ENCODE measurements around the gene ASB14.

DNA sequence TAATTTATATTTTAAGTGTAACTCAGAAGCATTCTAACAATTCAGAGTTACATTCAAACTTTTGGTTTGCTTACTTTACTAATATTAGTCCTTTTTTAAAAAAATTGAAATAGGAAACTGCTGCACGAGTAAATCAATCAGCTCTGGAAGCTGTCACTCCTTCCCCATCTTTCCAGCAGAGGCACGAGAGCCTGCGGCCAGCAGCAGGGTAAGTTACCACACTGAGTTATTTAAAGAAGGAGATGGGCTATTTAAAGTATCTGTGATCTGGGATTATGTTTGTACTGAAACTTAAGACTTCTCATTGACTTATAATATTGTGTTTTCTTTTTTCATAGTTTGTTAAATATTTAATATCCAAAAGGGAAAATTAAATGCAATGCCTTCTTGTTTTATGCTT, 35.6 kb downstream of the ASB14 start:
- TF ChIP-seq, protein P1, sequence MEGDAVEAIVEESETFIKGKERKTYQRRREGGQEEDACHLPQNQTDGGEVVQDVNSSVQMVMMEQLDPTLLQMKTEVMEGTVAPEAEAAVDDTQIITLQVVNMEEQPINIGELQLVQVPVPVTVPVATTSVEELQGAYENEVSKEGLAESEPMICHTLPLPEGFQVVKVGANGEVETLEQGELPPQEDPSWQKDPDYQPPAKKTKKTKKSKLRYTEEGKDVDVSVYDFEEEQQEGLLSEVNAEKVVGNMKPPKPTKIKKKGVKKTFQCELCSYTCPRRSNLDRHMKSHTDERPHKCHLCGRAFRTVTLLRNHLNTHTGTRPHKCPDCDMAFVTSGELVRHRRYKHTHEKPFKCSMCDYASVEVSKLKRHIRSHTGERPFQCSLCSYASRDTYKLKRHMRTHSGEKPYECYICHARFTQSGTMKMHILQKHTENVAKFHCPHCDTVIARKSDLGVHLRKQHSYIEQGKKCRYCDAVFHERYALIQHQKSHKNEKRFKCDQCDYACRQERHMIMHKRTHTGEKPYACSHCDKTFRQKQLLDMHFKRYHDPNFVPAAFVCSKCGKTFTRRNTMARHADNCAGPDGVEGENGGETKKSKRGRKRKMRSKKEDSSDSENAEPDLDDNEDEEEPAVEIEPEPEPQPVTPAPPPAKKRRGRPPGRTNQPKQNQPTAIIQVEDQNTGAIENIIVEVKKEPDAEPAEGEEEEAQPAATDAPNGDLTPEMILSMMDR (tag by site-specific recombination; IDR thresholded peaks at IDR 0.05): no peak
- TF ChIP-seq ZNF274 (IDR thresholded peaks at IDR 0.05; ENCODE audit: low read length): no peak
- no peak for TF ChIP-seq ZNF274 (tag by site-specific recombination; IDR thresholded peaks at IDR 0.05; ENCODE audit: borderline replicate concordance)
- TF ChIP-seq, protein P2, sequence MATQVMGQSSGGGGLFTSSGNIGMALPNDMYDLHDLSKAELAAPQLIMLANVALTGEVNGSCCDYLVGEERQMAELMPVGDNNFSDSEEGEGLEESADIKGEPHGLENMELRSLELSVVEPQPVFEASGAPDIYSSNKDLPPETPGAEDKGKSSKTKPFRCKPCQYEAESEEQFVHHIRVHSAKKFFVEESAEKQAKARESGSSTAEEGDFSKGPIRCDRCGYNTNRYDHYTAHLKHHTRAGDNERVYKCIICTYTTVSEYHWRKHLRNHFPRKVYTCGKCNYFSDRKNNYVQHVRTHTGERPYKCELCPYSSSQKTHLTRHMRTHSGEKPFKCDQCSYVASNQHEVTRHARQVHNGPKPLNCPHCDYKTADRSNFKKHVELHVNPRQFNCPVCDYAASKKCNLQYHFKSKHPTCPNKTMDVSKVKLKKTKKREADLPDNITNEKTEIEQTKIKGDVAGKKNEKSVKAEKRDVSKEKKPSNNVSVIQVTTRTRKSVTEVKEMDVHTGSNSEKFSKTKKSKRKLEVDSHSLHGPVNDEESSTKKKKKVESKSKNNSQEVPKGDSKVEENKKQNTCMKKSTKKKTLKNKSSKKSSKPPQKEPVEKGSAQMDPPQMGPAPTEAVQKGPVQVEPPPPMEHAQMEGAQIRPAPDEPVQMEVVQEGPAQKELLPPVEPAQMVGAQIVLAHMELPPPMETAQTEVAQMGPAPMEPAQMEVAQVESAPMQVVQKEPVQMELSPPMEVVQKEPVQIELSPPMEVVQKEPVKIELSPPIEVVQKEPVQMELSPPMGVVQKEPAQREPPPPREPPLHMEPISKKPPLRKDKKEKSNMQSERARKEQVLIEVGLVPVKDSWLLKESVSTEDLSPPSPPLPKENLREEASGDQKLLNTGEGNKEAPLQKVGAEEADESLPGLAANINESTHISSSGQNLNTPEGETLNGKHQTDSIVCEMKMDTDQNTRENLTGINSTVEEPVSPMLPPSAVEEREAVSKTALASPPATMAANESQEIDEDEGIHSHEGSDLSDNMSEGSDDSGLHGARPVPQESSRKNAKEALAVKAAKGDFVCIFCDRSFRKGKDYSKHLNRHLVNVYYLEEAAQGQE (tag by site-specific recombination; IDR thresholded peaks at IDR 0.05): no peak
- TF ChIP-seq, protein P3, sequence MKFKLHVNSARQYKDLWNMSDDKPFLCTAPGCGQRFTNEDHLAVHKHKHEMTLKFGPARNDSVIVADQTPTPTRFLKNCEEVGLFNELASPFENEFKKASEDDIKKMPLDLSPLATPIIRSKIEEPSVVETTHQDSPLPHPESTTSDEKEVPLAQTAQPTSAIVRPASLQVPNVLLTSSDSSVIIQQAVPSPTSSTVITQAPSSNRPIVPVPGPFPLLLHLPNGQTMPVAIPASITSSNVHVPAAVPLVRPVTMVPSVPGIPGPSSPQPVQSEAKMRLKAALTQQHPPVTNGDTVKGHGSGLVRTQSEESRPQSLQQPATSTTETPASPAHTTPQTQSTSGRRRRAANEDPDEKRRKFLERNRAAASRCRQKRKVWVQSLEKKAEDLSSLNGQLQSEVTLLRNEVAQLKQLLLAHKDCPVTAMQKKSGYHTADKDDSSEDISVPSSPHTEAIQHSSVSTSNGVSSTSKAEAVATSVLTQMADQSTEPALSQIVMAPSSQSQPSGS (tag by site-specific recombination; IDR thresholded peaks at IDR 0.05; ENCODE audit: low read depth): no peak
- TF ChIP-seq ZNF76 (tag by site-specific recombination; IDR thresholded peaks at IDR 0.05; ENCODE audit: borderline replicate concordance, low read depth): no peak
- TF ChIP-seq ZNF133 (tag by site-specific recombination; IDR thresholded peaks at IDR 0.05): no peak
- TF ChIP-seq ZNF529 (tag by site-specific recombination; IDR thresholded peaks at IDR 0.05; ENCODE audit: insufficient replicate concordance): no peak
- TF ChIP-seq, protein P4, sequence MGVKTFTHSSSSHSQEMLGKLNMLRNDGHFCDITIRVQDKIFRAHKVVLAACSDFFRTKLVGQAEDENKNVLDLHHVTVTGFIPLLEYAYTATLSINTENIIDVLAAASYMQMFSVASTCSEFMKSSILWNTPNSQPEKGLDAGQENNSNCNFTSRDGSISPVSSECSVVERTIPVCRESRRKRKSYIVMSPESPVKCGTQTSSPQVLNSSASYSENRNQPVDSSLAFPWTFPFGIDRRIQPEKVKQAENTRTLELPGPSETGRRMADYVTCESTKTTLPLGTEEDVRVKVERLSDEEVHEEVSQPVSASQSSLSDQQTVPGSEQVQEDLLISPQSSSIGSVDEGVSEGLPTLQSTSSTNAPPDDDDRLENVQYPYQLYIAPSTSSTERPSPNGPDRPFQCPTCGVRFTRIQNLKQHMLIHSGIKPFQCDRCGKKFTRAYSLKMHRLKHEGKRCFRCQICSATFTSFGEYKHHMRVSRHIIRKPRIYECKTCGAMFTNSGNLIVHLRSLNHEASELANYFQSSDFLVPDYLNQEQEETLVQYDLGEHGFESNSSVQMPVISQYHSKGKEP (tag by site-specific recombination; IDR thresholded peaks at IDR 0.05): no peak
- TF ChIP-seq YY2 (tag by site-specific recombination; IDR thresholded peaks at IDR 0.05): no peak

Measured in HEK293 (cell line).